ENCODE measurements around the gene ISYNA1. TPM values are rescaled to one million over a fixed set of nuclear protein-coding genes. Genes with fewer than 3 reads are reported as not detected.
A peak's percentile ranks its signal among the peaks of the same experiment; 100 is the strongest.

ISYNA1 gene
- total RNA-seq, 1 donor, result 8.0 TPM

GRCh38 chr19:18419195-18419698 is 18.7 kb downstream of the ISYNA1 start, which contains the start of gene SSBP4:
TSS of gene SSBP4 (plus strand) at chr19:18419398. CDS start at chr19:18419649, 251 bp downstream.
- Histone ChIP-seq H3K4me1 (ENCODE audit: insufficient read depth, low read length) (peaks cover 54% of the 10 kb centered on the region), H3K9me3 (ENCODE audit: low read depth, low read length) (no peaks in the 10 kb centered on the region), H3K27ac (ENCODE audit: low read depth, low read length) (peak within 1 kb of the TSS; percentile 69), H4K20me1 (ENCODE audit: insufficient read depth, low read length) (peaks cover 38% of the 10 kb centered on the region), H3K36me3 (ENCODE audit: insufficient read depth, low read length) (no peaks in the 10 kb centered on the region), H3K79me2 (ENCODE audit: insufficient read depth, low read length) (peaks cover 53% of the 10 kb centered on the region), H2AFZ (ENCODE audit: low read length) (peak within 1 kb of the TSS; percentile 85), H3K4me3 (ENCODE audit: insufficient read depth, low read length) (peak within 1 kb of the TSS; percentile 81), H3K27me3 (ENCODE audit: insufficient read depth, low read length) (no peaks in the 10 kb centered on the region), H3K4me2 (ENCODE audit: insufficient read depth, low read length) (peak within 1 kb of the TSS; percentile 90)
- DNase-seq (ENCODE audit: insufficient read length, low spot score, missing footprints), result peak; percentile 99
- TF ChIP-seq CTCF (IDR thresholded peaks at IDR 0.05; ENCODE audit: extremely low read depth, low read depth, low read length), result peak; percentile 7

- peaks cover 57% of the 10 kb centered on the region for H3K4me1 ChIP-seq (ENCODE audit: insufficient read depth, low read length)
- no peaks in the 10 kb centered on the region for H3K36me3 ChIP-seq (ENCODE audit: insufficient read depth, low read length)
- no peaks in the 10 kb centered on the region for H3K9me3 ChIP-seq (ENCODE audit: low read depth, low read length)
- peak; percentile 87 for DNase-seq (ENCODE audit: insufficient read length, low spot score, missing footprints)
- peak overlapping the region; percentile 81 for H3K4me3 ChIP-seq (ENCODE audit: insufficient read depth, low read length)
- no peak for TF ChIP-seq CTCF (IDR thresholded peaks at IDR 0.05; ENCODE audit: extremely low read depth, low read depth, low read length)
- H4K20me1 ChIP-seq (ENCODE audit: insufficient read depth, low read length), result peaks cover 33% of the 10 kb centered on the region
- H3K27me3 ChIP-seq (ENCODE audit: insufficient read depth, low read length), result no peaks in the 10 kb centered on the region
- H2AFZ ChIP-seq (ENCODE audit: low read length), result peak overlapping the region; percentile 85
- peaks cover 47% of the 10 kb centered on the region for H3K79me2 ChIP-seq (ENCODE audit: insufficient read depth, low read length)
- H3K4me2 ChIP-seq (ENCODE audit: insufficient read depth, low read length), result peak overlapping the region; percentile 84
- peak overlapping the region; percentile 69 for H3K27ac ChIP-seq (ENCODE audit: low read depth, low read length)
Measured at GRCh38 chr19:18418483-18419194, 19.3 kb downstream of the ISYNA1 start.

GRCh38 chr19:18418029-18418482 is 19.9 kb downstream of the ISYNA1 start:
- peaks cover 57% of the 10 kb centered on the region for H3K4me1 ChIP-seq (ENCODE audit: insufficient read depth, low read length)
- H3K9me3 ChIP-seq (ENCODE audit: low read depth, low read length), result no peaks in the 10 kb centered on the region
- TF ChIP-seq CTCF (IDR thresholded peaks at IDR 0.05; ENCODE audit: extremely low read depth, low read depth, low read length), result no peak
- peak overlapping the region; percentile 85 for H3K4me2 ChIP-seq (ENCODE audit: insufficient read depth, low read length)
- H3K36me3 ChIP-seq (ENCODE audit: insufficient read depth, low read length), result no peaks in the 10 kb centered on the region
- peak overlapping the region; percentile 48 for H3K4me3 ChIP-seq (ENCODE audit: insufficient read depth, low read length)
- peaks cover 27% of the 10 kb centered on the region for H4K20me1 ChIP-seq (ENCODE audit: insufficient read depth, low read length)
- H3K27me3 ChIP-seq (ENCODE audit: insufficient read depth, low read length), result no peaks in the 10 kb centered on the region
- peak overlapping the region; percentile 69 for H3K27ac ChIP-seq (ENCODE audit: low read depth, low read length)
- H2AFZ ChIP-seq (ENCODE audit: low read length), result no peak overlapping the region
- DNase-seq (ENCODE audit: insufficient read length, low spot score, missing footprints), result peak; percentile 86
- H3K79me2 ChIP-seq (ENCODE audit: insufficient read depth, low read length), result peaks cover 41% of the 10 kb centered on the region

Measured in osteoblast (primary cell).